ENCODE measurements around the gene PLCD1.

PLCD1 gene

GRCh38 chr3:38016410-38016809 lies 13.0 kb downstream of the PLCD1 start:
- DNase-seq, result no peak

GRCh38 chr3:38015984-38016383 lies 13.5 kb downstream of the PLCD1 start:
- no peak for DNase-seq

GRCh38 chr3:38015485-38015884 lies 14.0 kb downstream of the PLCD1 start:
- no peak for DNase-seq

GRCh38 chr3:38011111-38011510 lies 18.3 kb downstream of the PLCD1 start:
- DNase-seq, result no peak

GRCh38 chr3:38009807-38010591 lies 19.4 kb downstream of the PLCD1 start:
- no peak for DNase-seq

GRCh38 chr3:38008971-38009580 lies 20.4 kb downstream of the PLCD1 start:
- DNase-seq, result no peak

GRCh38 chr3:38008191-38008701 lies 21.2 kb downstream of the PLCD1 start:
- DNase-seq, result no peak

GRCh38 chr3:38007754-38008090 lies 21.7 kb downstream of the PLCD1 start:
- DNase-seq, result no peak

- no peak for DNase-seq
Measured at GRCh38 chr3:38006445-38006995, 22.9 kb downstream of the PLCD1 start.

GRCh38 chr3:38006031-38006430 lies 23.4 kb downstream of the PLCD1 start:
- no peak for DNase-seq

- no peak for DNase-seq
Measured at GRCh38 chr3:38005076-38006020, 24.1 kb downstream of the PLCD1 start.

GRCh38 chr3:38004415-38005075 lies 24.9 kb downstream of the PLCD1 start:
- DNase-seq, result peak; percentile 69

GRCh38 chr3:38003817-38004414 lies 25.5 kb downstream of the PLCD1 start:
- DNase-seq, result no peak

- peak; percentile 67 for DNase-seq
Measured at GRCh38 chr3:38003371-38003816, 26.0 kb downstream of the PLCD1 start.

- DNase-seq, result no peak
Measured at GRCh38 chr3:38002940-38003339, 26.5 kb downstream of the PLCD1 start.

- no peak for DNase-seq
Measured at GRCh38 chr3:38002291-38002876, 27.1 kb downstream of the PLCD1 start.

GRCh38 chr3:38001456-38002081 lies 27.9 kb downstream of the PLCD1 start:
- DNase-seq, result no peak

- no peak for DNase-seq
Measured at GRCh38 chr3:38000965-38001455, 28.4 kb downstream of the PLCD1 start.

GRCh38 chr3:38000242-38000916 lies 29.1 kb downstream of the PLCD1 start:
- DNase-seq, result no peak

- no peak for DNase-seq
Measured at GRCh38 chr3:37999836-38000235, 29.6 kb downstream of the PLCD1 start.
